ENCODE results near the gene NR4A1.
"Not testable (repeated sequence)": the region's sequence is repeated elsewhere in the genome, so short reads cannot be mapped to it uniquely, and the experiment has no call there.

The NR4A1 gene

DNA sequence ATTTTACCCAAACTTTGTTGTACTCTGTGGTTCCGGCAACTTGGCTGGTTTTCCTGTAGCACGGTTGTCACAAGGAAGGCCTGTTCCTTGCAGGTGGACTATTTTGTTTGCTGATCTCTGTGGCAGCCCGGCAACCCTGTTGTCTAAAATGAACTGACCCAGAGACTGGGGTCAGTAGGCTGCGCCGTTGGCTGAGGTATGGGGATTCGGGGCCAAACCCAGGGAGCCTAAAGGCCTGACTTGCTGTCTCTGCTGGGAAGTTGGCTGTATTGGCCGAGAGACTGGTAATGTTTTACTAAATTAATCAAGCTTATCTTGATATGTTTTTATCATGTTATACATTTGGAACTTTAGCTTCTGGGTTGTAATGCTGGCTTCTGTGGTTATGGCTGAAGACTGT is 42.1 kb downstream of the NR4A1 start:
- Histone ChIP-seq H3K27ac (no peak overlapping the region), H3K36me3 (no peaks in the 10 kb centered on the region), H3K9ac (no peak overlapping the region), H3K4me3 (no peak overlapping the region), H3K9me3 (replicated peaks in 1 of 11) (no peaks in the 10 kb centered on the region), H3K27me3 (no peaks in the 10 kb centered on the region), H3K4me1 (peaks cover 0 to 12% (median 9%) of the 10 kb centered on the region in 10 experiments; a peak in 14 of 20 replicates), H3K4me2 (no peak overlapping the region), H4K20me1 (no peaks in the 10 kb centered on the region; a peak in 1 of 22 replicates)
- no peak for TF ChIP-seq Cebpa-rat (IDR thresholded peaks at IDR 0.05)

DNA sequence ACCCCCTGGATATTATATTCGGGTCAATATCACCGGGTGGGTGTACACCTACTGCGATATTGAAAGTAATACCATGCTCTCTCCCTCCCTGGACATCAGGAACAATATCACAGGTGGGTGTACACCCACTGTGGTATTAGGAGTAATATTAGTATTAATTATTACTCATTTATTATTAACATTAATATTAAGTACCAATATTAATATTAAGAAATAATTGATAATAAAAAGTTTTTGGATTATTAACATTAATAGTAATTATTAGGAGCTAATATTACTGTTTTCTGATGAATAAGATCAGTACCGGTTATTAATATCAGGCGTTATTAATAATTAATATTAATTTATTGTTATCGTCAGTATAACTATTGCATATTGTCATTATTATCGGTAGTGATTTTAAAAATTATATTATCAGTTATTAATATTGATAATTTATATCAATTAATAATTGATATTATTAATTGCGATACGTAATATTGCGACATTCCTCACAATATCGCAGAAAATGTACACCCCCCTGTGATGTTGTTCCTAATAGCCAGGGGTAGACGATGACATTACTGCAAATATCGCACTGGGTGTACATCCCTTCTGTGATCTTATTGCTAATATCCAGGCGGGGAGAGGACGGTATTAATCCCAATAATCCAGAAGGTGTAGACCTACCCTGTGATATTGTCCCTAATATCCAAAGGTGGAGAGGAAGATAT is 45.2 kb downstream of the NR4A1 start:
- Histone ChIP-seq H3K4me1 (no peaks in the 10 kb centered on the region), H3K4me3 (no peak overlapping the region), H3K9me3 (replicated peaks in 1 of 11) (no peaks in the 10 kb centered on the region), H4K20me1 (no peaks in the 10 kb centered on the region), H3K9ac (no peak overlapping the region), H3K27me3 (no peaks in the 10 kb centered on the region), H3K4me2 (no peak overlapping the region), H3K27ac (no peak overlapping the region), H3K36me3 (no peaks in the 10 kb centered on the region)
- TF ChIP-seq Cebpa-rat (IDR thresholded peaks at IDR 0.05) = peak in 3 of 11 experiments; percentile 42 to 55 (median 50); a peak in 2 of 22 replicates

DNA sequence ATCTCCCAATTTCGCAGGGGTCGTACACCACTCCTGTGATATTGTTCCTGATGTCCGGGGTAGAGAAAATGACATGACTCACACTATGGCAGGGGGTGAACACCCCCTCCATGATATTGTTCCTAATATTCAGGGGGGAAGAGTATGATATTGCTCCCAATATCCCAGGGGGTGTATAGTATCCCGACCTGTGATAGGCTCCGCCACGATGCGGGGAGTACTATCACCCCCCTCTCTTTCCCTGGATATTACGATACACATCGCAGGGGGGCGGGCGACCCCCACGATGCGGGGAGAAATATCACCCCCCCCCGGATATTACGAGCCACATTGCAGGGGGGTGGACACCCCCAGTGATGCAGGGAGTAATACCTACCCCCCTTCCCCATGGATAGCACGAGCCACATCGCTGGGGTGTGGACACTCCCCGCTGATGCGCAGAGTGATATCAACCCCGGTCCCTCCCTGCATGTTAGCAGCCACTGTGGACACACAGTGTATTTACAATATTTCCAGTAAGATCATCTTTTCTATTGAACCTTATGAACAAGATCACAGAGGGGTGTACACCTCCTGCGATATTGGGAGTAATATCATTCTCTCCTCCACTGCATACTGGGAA is 45.9 kb downstream of the NR4A1 start:
- H3K27ac ChIP-seq = no peak overlapping the region
- no peak for TF ChIP-seq Cebpa-rat (IDR thresholded peaks at IDR 0.05)
- H3K4me3 ChIP-seq = no peak overlapping the region
- H3K27me3 ChIP-seq = no peaks in the 10 kb centered on the region
- no peaks in the 10 kb centered on the region for H4K20me1 ChIP-seq
- no peaks in the 10 kb centered on the region for H3K9me3 ChIP-seq (replicated peaks in 1 of 11)
- no peak overlapping the region for H3K4me2 ChIP-seq
- H3K4me1 ChIP-seq = no peaks in the 10 kb centered on the region
- H3K9ac ChIP-seq = no peak overlapping the region
- no peaks in the 10 kb centered on the region for H3K36me3 ChIP-seq

DNA sequence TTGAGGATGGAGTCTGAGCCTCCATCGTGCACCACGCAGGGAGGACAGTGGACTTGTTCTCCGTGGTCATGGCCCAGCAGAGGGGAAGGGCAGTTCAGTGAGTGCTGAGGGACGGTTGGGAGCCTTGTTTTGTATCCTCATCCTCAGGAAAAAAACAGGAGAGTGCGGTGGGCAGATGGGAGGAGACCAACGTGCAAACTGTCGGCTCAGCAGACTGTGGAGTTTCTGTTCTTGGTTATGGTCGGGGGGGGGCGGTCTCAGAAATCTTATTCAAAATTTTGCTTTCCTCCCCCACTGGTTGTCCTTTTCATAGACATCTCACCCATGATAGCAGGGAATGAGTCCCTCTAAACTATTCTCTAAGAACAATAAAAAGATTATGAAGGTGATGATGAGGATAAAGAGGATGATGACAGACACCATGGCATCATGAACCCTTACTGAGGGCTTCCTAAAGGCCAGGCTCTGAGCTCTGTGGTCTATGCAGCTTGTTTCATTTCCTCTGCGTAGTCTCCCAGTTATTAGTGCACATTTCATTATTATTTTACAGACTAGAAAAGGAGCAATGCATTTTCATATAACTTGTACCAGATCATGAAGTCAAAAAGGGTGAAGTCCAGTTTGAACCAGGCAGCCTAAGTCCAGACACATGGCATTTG is 53.3 kb downstream of the NR4A1 start:
- Histone ChIP-seq H3K27me3 (peaks cover 0 to 19% (median 11%) of the 10 kb centered on the region in 11 experiments; a peak in 10 of 22 replicates), H3K4me1 (peaks cover 0 to 25% (median 15%) of the 10 kb centered on the region in 10 experiments; a peak in 13 of 20 replicates), H3K27ac (0 out of 22 replicates have a peak overlapping the region, but pooled peaks of 1 of the 11 experiments have one; percentile 8), H3K4me2 (peak overlapping the region; percentile 10 to 81 (median 43); a peak in 18 of 22 replicates)
- not testable (repeated sequence) for H3K4me3 ChIP-seq; H3K9me3 ChIP-seq (replicated peaks in 1 of 11); H4K20me1 ChIP-seq; H3K36me3 ChIP-seq; H3K9ac ChIP-seq
